ENCODE results near the gene SERPINA9.
"Not testable (repeated sequence)": the region's sequence is repeated elsewhere in the genome, so short reads cannot be mapped to it uniquely, and the experiment has no call there.

The SERPINA9 gene

GRCh38 chr14:94486883-94487282 lies 10.9 kb upstream of the SERPINA9 start:
- no peak for DNase-seq (ENCODE audit: low read depth)
- H3K4me3 ChIP-seq (ENCODE audit: low read depth, low read length), result no peak overlapping the region
- no peak for TF ChIP-seq CTCF (conservative IDR thresholded peaks at IDR 0.05; ENCODE audit: low read depth, low read length)

GRCh38 chr14:94485944-94486841 lies 10.2 kb upstream of the SERPINA9 start:
- TF ChIP-seq CTCF (conservative IDR thresholded peaks at IDR 0.05; ENCODE audit: low read depth, low read length), result peak; percentile 100
- peak overlapping the region; percentile 29 for H3K4me3 ChIP-seq (ENCODE audit: low read depth, low read length)
- peak; percentile 59 for DNase-seq (ENCODE audit: low read depth)

GRCh38 chr14:94484481-94484880 lies 8.5 kb upstream of the SERPINA9 start:
- no peak overlapping the region for H3K4me3 ChIP-seq (ENCODE audit: low read depth, low read length)
- no peak for TF ChIP-seq CTCF (conservative IDR thresholded peaks at IDR 0.05; ENCODE audit: low read depth, low read length)
- DNase-seq (ENCODE audit: low read depth), result no peak

GRCh38 chr14:94483729-94484275 lies 7.8 kb upstream of the SERPINA9 start:
- no peak for TF ChIP-seq CTCF (conservative IDR thresholded peaks at IDR 0.05; ENCODE audit: low read depth, low read length)
- no peak overlapping the region for H3K4me3 ChIP-seq (ENCODE audit: low read depth, low read length)
- peak; percentile 36 for DNase-seq (ENCODE audit: low read depth)

- no peak for TF ChIP-seq CTCF (conservative IDR thresholded peaks at IDR 0.05; ENCODE audit: low read depth, low read length)
- no peak for DNase-seq (ENCODE audit: low read depth)
- no peak overlapping the region for H3K4me3 ChIP-seq (ENCODE audit: low read depth, low read length)
Measured at GRCh38 chr14:94483071-94483451, 7.1 kb upstream of the SERPINA9 start.

GRCh38 chr14:94482132-94483070 lies 6.4 kb upstream of the SERPINA9 start:
- not testable (repeated sequence) for DNase-seq (ENCODE audit: low read depth); H3K4me3 ChIP-seq (ENCODE audit: low read depth, low read length)
